Heart left ventricle (tissue), 16 donors: ENCODE measurements around the gene STUM. TPM values are rescaled to one million over a fixed set of nuclear protein-coding genes. Genes with fewer than 3 reads are reported as not detected.
A peak's percentile ranks its signal among the peaks of the same experiment; 100 is the strongest.

ENCODE experiments used
- ATAC-seq, 4 donors: fragments of 200-7000 bp; cut with Tn5 transposase; one replicate each; pipeline ENCODE4 v1.9.1; 2020 to 2022; ENCODE audit warnings: moderate library complexity in 4 of 4, mild to moderate bottlenecking in 3 of 4, moderate number of reproducible peaks in 1 of 4
- DNase-seq, 5 donors: peaks; one replicate each; pipeline ENCODE4 v3.0.0-alpha.2; 2020
- H3K27ac ChIP-seq, 12 donors: fragments of 200-600 bp; sonication (generic) in 4 of 12; one replicate each; pipeline versions ENCODE4 v1.5.0 to v1.8.0; 2016 to 2022; ENCODE audit warnings: mild to moderate bottlenecking in 2 of 12
- H3K27me3 ChIP-seq, 9 donors: fragments of 200-600 bp; sonication (generic) in 2 of 9; one replicate each; pipeline versions ENCODE4 v1.5.1 to v1.8.0; 2016 to 2022; ENCODE audit warnings: mild to moderate bottlenecking in 3 of 9
- H3K36me3 ChIP-seq, 9 donors: fragments of 200-600 bp; sonication (generic) in 2 of 9; one replicate each; pipeline versions ENCODE4 v1.5.0 to v1.8.0; 2018 to 2022; ENCODE audit warnings: mild to moderate bottlenecking in 2 of 9
- H3K4me1 ChIP-seq, 12 donors: fragments of 200-600 bp; sonication (generic) in 4 of 12; one replicate each; pipeline versions ENCODE4 v1.5.0 to v1.8.0; 2016 to 2022; ENCODE audit warnings: mild to moderate bottlenecking in 3 of 12
- H3K4me3 ChIP-seq, 12 donors: fragments of 200-600 bp; sonication (generic) in 4 of 12; one replicate each; pipeline versions ENCODE4 v1.5.0 to v1.8.0; 2017 to 2022; ENCODE audit warnings: mild to moderate bottlenecking in 9 of 12, moderate library complexity in 4 of 12
- H3K9me3 ChIP-seq, 12 donors: fragments of 200-600 bp; sonication (generic) in 4 of 12; one replicate each; pipeline versions ENCODE4 v1.5.0 to v1.8.0; 2016 to 2022; ENCODE audit warnings: mild to moderate bottlenecking in 1 of 12
- POLR2A ChIP-seq, 2 donors: fragments of 450-650 bp; IDR thresholded peaks; one replicate each; pipeline ENCODE4 v1.6.1; 2017; ENCODE audit warnings: antibody characterized with exemption in 2 of 2, mild to moderate bottlenecking in 2 of 2, moderate library complexity in 2 of 2
- WGBS, 4 donors: extraction: QIAGEN DNeasy Blood & Tissue Kit in 2 of 4; methylation state at CpG; one replicate each; pipeline versions ENCODE4 v1.1.5 to v1.1.7; 2013 to 2018; 5-methylcytosine and 5-hydroxymethylcytosine counted together
- intact Hi-C, 10 donors: fragments of 100-400 bp; cut with DNase I; formaldehyde crosslinking; loops; one replicate each; pipeline versions ENCODE4 v1.11.1 to v1.14.2; 2022
- polyA plus RNA-seq, 2 donors: library from polyadenylated mRNA; stranded (reverse); fragments of 200-250 nt; gene quantifications; one replicate each; pipeline ENCODE4 v1.2.3, GENCODE V29; 2013
- total RNA-seq, 9 donors: library from RNA; depleted of rRNA in 2 of 9; stranded (reverse); fragments of >200 nt in 2 of 9; fragmentation: NEBNext Ultra II Directional in 3 of 9; extraction: Animal tissue kit (Norgen Biotek cat#: 25700) in 3 of 9; gene quantifications; one replicate each; pipeline versions ENCODE4 v1.1.0 to v1.2.4, GENCODE V29; 2016 to 2023
- TF ChIP-seq, protein P1 (sequence below), 12 donors: fragments of 200-600 bp; sonication (generic) in 4 of 12; IDR thresholded peaks; one replicate each; pipeline versions ENCODE4 v1.5.0 to v1.8.0; 2018 to 2022; ENCODE audit warnings: antibody characterized with exemption in 12 of 12, mild to moderate bottlenecking in 5 of 12
- donor health status: ischemic (EF 13 %, LVEDD 7.1; RV severe dilation, severe dysfunction).
- donor health status: healthy with polysubstance abuse.
- donor health status: DM: no; HTN: yes; CAD: no.
- donor health status: DM: no; HTN: no; CAD: no.
- donor health status: ischemic (EF 25% LVEDD 6.9; RV normal size, moderate dysfunction).
- donor health status: ischemic (EF 25% LVEDD 5.7; RV mildly dilated, moderate dysfunction).
- donor health status: healthy.
- donor health status: DM: yes; HTN: yes; CAD: no.
- donor health status: ischemic (EF 35%, LVEDD 5.7; RV mildly dilated, moderate dysfunction).
- donor health status: nonischemic (EF 11% LVEDD 7.7; RV severe dilation, severe dysfunction).
- donor health status: DM: yes; HTN: yes; CAD: no.
- donor health status: PGD.
- donor health status: ischemic (EF 29% LVEDD 5.4; RV normal size, mild dysfunction).
- donor health status: nonischemic (EF 23%, LVEDD 6.1; RV moderate dilation, normal function).

STUM gene
- total and polyA plus RNA-seq, 11 donors: 0.39 to 1.7 (median 0.97) TPM

DNA sequence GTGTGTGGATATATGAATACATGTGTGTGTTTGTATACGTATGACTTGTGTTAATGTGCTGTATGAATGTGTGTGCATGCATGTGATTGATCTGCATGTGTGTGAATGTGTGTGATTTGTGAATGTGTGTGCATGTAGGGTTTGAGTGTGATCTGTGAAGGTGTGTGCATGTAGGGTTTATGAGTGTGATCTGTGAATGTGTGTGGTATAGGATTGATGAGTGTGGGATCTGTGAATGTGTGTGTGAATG is 88.2 kb downstream of the STUM start:
- TF ChIP-seq POLR2A (IDR thresholded peaks at IDR 0.05): no peak
- TF ChIP-seq, protein P1, sequence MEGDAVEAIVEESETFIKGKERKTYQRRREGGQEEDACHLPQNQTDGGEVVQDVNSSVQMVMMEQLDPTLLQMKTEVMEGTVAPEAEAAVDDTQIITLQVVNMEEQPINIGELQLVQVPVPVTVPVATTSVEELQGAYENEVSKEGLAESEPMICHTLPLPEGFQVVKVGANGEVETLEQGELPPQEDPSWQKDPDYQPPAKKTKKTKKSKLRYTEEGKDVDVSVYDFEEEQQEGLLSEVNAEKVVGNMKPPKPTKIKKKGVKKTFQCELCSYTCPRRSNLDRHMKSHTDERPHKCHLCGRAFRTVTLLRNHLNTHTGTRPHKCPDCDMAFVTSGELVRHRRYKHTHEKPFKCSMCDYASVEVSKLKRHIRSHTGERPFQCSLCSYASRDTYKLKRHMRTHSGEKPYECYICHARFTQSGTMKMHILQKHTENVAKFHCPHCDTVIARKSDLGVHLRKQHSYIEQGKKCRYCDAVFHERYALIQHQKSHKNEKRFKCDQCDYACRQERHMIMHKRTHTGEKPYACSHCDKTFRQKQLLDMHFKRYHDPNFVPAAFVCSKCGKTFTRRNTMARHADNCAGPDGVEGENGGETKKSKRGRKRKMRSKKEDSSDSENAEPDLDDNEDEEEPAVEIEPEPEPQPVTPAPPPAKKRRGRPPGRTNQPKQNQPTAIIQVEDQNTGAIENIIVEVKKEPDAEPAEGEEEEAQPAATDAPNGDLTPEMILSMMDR (IDR thresholded peaks at IDR 0.05): no peak
- intact Hi-C loops: loop anchor here in 7 of 10 donors (5.0 to 10.0 kb wide), 7 partner anchors 41 to 808 kb away; partner anchors contain the start of gene ITPKB (in 3 of the 7)

DNA sequence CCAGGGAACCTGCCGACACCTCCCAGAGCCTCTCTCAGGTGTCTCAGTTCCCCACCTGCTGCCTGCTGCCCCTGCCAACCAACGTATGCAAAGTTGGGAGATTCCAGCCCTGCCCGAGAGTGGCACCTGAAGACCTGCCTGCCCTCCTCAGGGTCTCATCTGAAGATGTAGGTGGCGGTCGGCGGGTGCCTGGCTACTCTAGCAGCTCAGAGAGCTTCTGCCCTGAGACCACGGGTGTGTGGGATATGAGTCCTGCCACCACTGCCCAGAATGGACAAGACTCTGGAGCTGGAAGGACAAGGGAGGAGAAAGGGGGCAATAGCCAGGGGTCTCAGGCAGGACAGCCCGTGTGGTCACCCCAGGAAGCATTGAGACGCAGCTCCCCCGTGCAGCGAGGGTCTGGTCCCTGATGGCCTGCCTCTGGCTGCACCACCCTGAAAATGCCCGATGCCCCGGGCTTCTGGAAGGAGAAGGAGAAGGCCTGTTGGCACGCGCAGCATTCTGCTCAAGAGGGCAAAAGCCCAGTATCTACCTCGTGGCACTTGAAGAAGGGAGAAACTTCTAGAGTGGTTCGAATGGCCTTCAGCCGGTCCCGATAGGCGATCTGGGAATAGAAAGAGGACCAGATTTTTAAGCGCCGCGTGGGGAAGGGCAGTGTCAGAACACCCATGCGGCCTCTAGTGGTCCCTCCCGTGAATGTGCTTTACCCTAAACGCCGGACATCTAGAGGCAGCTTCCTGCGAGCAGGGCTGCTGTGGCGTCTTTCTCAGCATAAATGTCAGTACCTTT is 88.8 kb downstream of the STUM start:
- H3K4me3 ChIP-seq: no peak overlapping the region
- H3K27ac ChIP-seq: peak overlapping the region in 10 of 12 donors; percentile 30 to 81 (median 58)
- TF ChIP-seq POLR2A (IDR thresholded peaks at IDR 0.05): no peak
- TF ChIP-seq, protein P1 (IDR thresholded peaks at IDR 0.05): peak; percentile 21 to 71 (median 56)
- peak in 3 of 4 donors; percentile 44 to 75 (median 49) for ATAC-seq
- peaks cover 0 to 50% (median 25%) of the 10 kb centered on the region in 12 donors for H3K4me1 ChIP-seq
- H3K27me3 ChIP-seq: no peaks in the 10 kb centered on the region
- 58 to 67% (median 63%) methylated on average over 29 of the region's 29 CpGs for WGBS, 4 donors
- intact Hi-C loops: loop anchor here in 7 of 10 donors (5.0 to 10.0 kb wide), 7 partner anchors 40 to 807 kb away; partner anchors contain the start of gene ITPKB (in 3 of the 7)
- peak; percentile 61 to 72 (median 70) for DNase-seq
- no peaks in the 10 kb centered on the region for H3K9me3 ChIP-seq
- peaks cover 0 to 91% (median 57%) of the 10 kb centered on the region in 9 donors for H3K36me3 ChIP-seq

More for the DNA sequence above, 88.2 kb downstream of the STUM start:
- H3K27ac ChIP-seq: peak overlapping the region in 1 of 12 donors; percentile 81
- WGBS, 4 donors: 88 to 96% (median 93%) methylated on average over 1 of the region's 1 CpG
- H3K9me3 ChIP-seq: no peaks in the 10 kb centered on the region
- ATAC-seq: no peak
- H3K27me3 ChIP-seq: no peaks in the 10 kb centered on the region
- peaks cover 0 to 91% (median 58%) of the 10 kb centered on the region in 9 donors for H3K36me3 ChIP-seq
- no peak for DNase-seq
- H3K4me1 ChIP-seq: peaks cover 0 to 50% (median 25%) of the 10 kb centered on the region in 12 donors
- H3K4me3 ChIP-seq: no peak overlapping the region

DNA sequence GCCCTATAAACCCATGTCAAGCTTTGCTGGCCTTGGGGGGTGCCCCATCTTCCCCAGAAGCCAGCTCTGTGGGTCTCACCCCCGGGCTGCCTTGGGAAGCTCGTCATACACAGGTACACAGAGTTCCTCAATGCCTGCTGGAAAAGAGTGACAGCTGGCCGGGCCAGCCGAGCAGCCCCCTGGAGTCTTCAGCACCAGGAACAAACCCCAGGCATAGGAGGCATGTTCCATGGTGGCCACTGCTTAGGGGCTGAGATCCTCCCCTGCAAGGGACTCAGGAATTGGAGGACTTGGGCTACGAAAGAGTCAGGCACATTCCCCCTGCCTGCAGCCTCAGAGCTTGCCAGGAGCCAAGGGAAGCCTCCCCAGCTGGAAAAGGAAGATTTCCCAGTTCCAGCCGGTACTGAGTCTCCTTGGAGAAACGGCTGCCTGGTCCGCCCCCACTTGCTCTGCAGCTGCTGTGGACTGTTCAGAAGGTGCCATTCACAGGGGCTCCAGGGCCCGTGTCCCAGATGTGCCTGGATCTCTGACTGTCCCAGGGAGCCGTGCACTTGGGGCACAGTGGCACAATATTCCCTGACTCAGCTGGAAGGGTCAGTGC is 89.5 kb downstream of the STUM start:
- intact Hi-C loops: loop anchor here in 7 of 10 donors (5.0 to 10.0 kb wide), 7 partner anchors 39 to 807 kb away; partner anchors contain the start of gene ITPKB (in 3 of the 7)

More for the DNA sequence above, 89.5 kb downstream of the STUM start:
- TF ChIP-seq, protein P1 (IDR thresholded peaks at IDR 0.05): no peak
- TF ChIP-seq POLR2A (IDR thresholded peaks at IDR 0.05): no peak
- peaks cover 0 to 50% (median 25%) of the 10 kb centered on the region in 12 donors for H3K4me1 ChIP-seq
- no peak overlapping the region for H3K4me3 ChIP-seq
- no peaks in the 10 kb centered on the region for H3K27me3 ChIP-seq
- ATAC-seq (peak in 3 of 4 donors; percentile 24 to 56 (median 36)), DNase-seq (peak in 3 of 5 donors; percentile 43 to 61 (median 53))
- WGBS, 4 donors: 54 to 67% (median 60%) methylated on average over 7 to 10 of the region's 10 CpGs
- peaks cover 0 to 87% (median 51%) of the 10 kb centered on the region in 9 donors for H3K36me3 ChIP-seq
- H3K27ac ChIP-seq: peak overlapping the region in 11 of 12 donors; percentile 23 to 81 (median 56)
- no peaks in the 10 kb centered on the region for H3K9me3 ChIP-seq
